Forelimb muscle (tissue), 1 donor: ENCODE measurements around the gene HID1. TPM values are rescaled to one million over a fixed set of nuclear protein-coding genes. Genes with fewer than 3 reads are reported as not detected.

Experiments used
- polyA plus RNA-seq: library from polyadenylated mRNA; unstranded; fragments of 120-200 nt; gene quantifications from one replicate; pipeline ENCODE4 v1.2.1, GENCODE V29; 2013; ENCODE audit not compliant: insufficient read length

The HID1 gene
- polyA plus RNA-seq, 1 donor, result 5.9 TPM

Other genes with a start within 250 kb of the HID1 start
- 0.90 TPM for gene RAB37, start 235.5 kb downstream of the HID1 start, polyA plus RNA-seq
- 5.3 TPM for gene NHERF1, start 224.1 kb downstream of the HID1 start, polyA plus RNA-seq
- 37.5 TPM for gene NAT9, start 196.4 kb downstream of the HID1 start, polyA plus RNA-seq
- gene GRIN2C, start 112.9 kb downstream of the HID1 start, polyA plus RNA-seq, result 0.71 TPM
- gene FDXR, start 99.8 kb downstream of the HID1 start, polyA plus RNA-seq, result 2.0 TPM
- not detected for gene FADS6, start 79.1 kb downstream of the HID1 start, polyA plus RNA-seq
- 0.05 TPM for gene USH1G, start 49.5 kb downstream of the HID1 start, polyA plus RNA-seq
- not detected for gene OTOP2, start 48.5 kb downstream of the HID1 start, polyA plus RNA-seq
- gene OTOP3, start 36.9 kb downstream of the HID1 start, polyA plus RNA-seq, result not detected
- gene CDR2L, start 14.9 kb upstream of the HID1 start, polyA plus RNA-seq, result 6.8 TPM
- gene MRPL58, start 39.9 kb upstream of the HID1 start, polyA plus RNA-seq, result 24.0 TPM
- 249 TPM for gene ATP5PD, start 74.2 kb upstream of the HID1 start, polyA plus RNA-seq
- 20.5 TPM for gene KCTD2, start 74.5 kb upstream of the HID1 start, polyA plus RNA-seq
- 6.9 TPM for gene SLC16A5, start 115.2 kb upstream of the HID1 start, polyA plus RNA-seq
- 6.5 TPM for gene ARMC7, start 137.2 kb upstream of the HID1 start, polyA plus RNA-seq
- 41.0 TPM for gene NT5C, start 159.0 kb upstream of the HID1 start, polyA plus RNA-seq
- gene JPT1, start 181.8 kb upstream of the HID1 start, polyA plus RNA-seq, result 283 TPM
- 334 TPM for gene SUMO2, start 210.2 kb upstream of the HID1 start, polyA plus RNA-seq
- 34.4 TPM for gene NUP85, start 232.9 kb upstream of the HID1 start, polyA plus RNA-seq